Measurements from ENCODE around the gene CCDC200. TPM values are rescaled to one million over a fixed set of nuclear protein-coding genes. Genes with fewer than 3 reads are reported as not detected.

The CCDC200 gene
- total RNA-seq, 5 donors from 2014 or later (not counting 1 experiment from before 2014, with no cell fraction given): not detected

- POLR2A ChIA-PET: no interaction called here
- Histone ChIP-seq H3K9me3 (no peaks in the 10 kb centered on the region), H3K36me3 (ENCODE audit: control insufficient read depth in 2 of 2, extremely low read depth in 1 of 2, insufficient read depth in 1 of 2, low read length in 1 of 2) (peaks cover 3 to 6% of the 10 kb centered on the region in 2 donors), H3K27ac (ENCODE audit: low read length) (no peak overlapping the region), H3K4me3 (ENCODE audit: control insufficient read depth in 1 of 2, extremely low read depth in 1 of 2, low read length in 1 of 2) (no peak overlapping the region), H3K4me1 (ENCODE audit: control insufficient read depth in 1 of 2, extremely low read depth in 1 of 2, insufficient read depth in 2 of 2, low read length in 2 of 2) (peaks cover 0 to 4% of the 10 kb centered on the region in 2 experiments), H3K27me3 (replicated peaks in 1 of 2; ENCODE audit: control insufficient read depth in 2 of 2, extremely low read depth in 1 of 2, insufficient read depth in 2 of 2, low read length in 1 of 2) (no peaks in the 10 kb centered on the region)
- CTCF ChIA-PET: no interaction called here
- no peaks in the 10 kb centered on the region for H3K9me3 Mint-ChIP-seq
- no peak overlapping the region for H3K4me3 Mint-ChIP-seq
- DNase-seq (peak in 1 of 35 experiments; percentile 0), ATAC-seq (replicated peaks in 1 of 4) (no peak)
- no peak overlapping the region for H3K27ac Mint-ChIP-seq
- H3K27me3 Mint-ChIP-seq: no peaks in the 10 kb centered on the region
- peaks cover 8% of the 10 kb centered on the region for H3K36me3 Mint-ChIP-seq
- 85% methylated on average over 5 of the region's 7 CpGs for WGBS (ENCODE audit: insufficient coverage)
- H3K4me1 Mint-ChIP-seq: peaks cover 0 to 3% (median 0%) of the 10 kb centered on the region in 3 donors
These were observed 4.2 kb downstream of the CCDC200 start for GRCh38 chr17:43224146-43224705.

- H3K4me3 Mint-ChIP-seq: no peak overlapping the region
- Histone ChIP-seq H3K27ac (ENCODE audit: low read length) (no peak overlapping the region), H3K4me3 (ENCODE audit: control insufficient read depth in 1 of 2, extremely low read depth in 1 of 2, low read length in 1 of 2) (no peak overlapping the region), H3K36me3 (ENCODE audit: control insufficient read depth in 2 of 2, extremely low read depth in 1 of 2, insufficient read depth in 1 of 2, low read length in 1 of 2) (peaks cover 3 to 17% of the 10 kb centered on the region in 2 donors), H3K27me3 (replicated peaks in 1 of 2; ENCODE audit: control insufficient read depth in 2 of 2, extremely low read depth in 1 of 2, insufficient read depth in 2 of 2, low read length in 1 of 2) (no peaks in the 10 kb centered on the region), H3K9me3 (no peaks in the 10 kb centered on the region), H3K4me1 (ENCODE audit: control insufficient read depth in 1 of 2, extremely low read depth in 1 of 2, insufficient read depth in 2 of 2, low read length in 2 of 2) (peaks cover 2 to 16% of the 10 kb centered on the region in 2 experiments)
- H3K9me3 Mint-ChIP-seq: no peaks in the 10 kb centered on the region
- CTCF ChIA-PET: interaction anchor here (0.5 to 0.6 kb wide), 2 partner anchors 92 to 1414 kb away, joined by 3 read pairs; no protein-coding TSS in a partner anchor
- POLR2A ChIA-PET: interaction anchor here in 1 of 2 donors (0.5 to 0.6 kb wide), 2 partner anchors 52 to 137 kb away, joined by 3 to 4 read pairs; no protein-coding TSS in a partner anchor
- no peaks in the 10 kb centered on the region for H3K27me3 Mint-ChIP-seq
- DNase-seq: no peak
- WGBS (ENCODE audit: insufficient coverage): 75% methylated on average over 4 of the region's 9 CpGs
- no peak for ATAC-seq (replicated peaks in 1 of 4)
- peaks cover 15 to 20% (median 17%) of the 10 kb centered on the region in 3 donors for H3K4me1 Mint-ChIP-seq
- H3K27ac Mint-ChIP-seq: peak overlapping the region in 1 of 2 donors; percentile 52
- H3K36me3 Mint-ChIP-seq: peaks cover 21% of the 10 kb centered on the region
These were observed 7.8 kb downstream of the CCDC200 start for GRCh38 chr17:43220511-43221125.

GRCh38 chr17:43219746-43220380 lies 8.6 kb downstream of the CCDC200 start:
- Mint-ChIP-seq H3K27me3 (no peaks in the 10 kb centered on the region), H3K4me3 (no peak overlapping the region), H3K27ac (no peak overlapping the region), H3K36me3 (peaks cover 21% of the 10 kb centered on the region), H3K9me3 (no peaks in the 10 kb centered on the region), H3K4me1 (peaks cover 15 to 21% (median 17%) of the 10 kb centered on the region in 3 donors)
- no peak overlapping the region for H3K4me3 ChIP-seq (ENCODE audit: control insufficient read depth in 1 of 2, extremely low read depth in 1 of 2, low read length in 1 of 2)
- H3K9me3 ChIP-seq: no peaks in the 10 kb centered on the region
- CTCF ChIA-PET: interaction anchor here (0.6 kb wide), 2 partner anchors 851 to 1413 kb away, joined by 3 read pairs; partner anchors contain the start of gene G6PC3 (in 1 of the 2)
- no peak overlapping the region for H3K27ac ChIP-seq (ENCODE audit: low read length)
- peaks cover 3 to 19% of the 10 kb centered on the region in 2 donors for H3K36me3 ChIP-seq (ENCODE audit: control insufficient read depth in 2 of 2, extremely low read depth in 1 of 2, insufficient read depth in 1 of 2, low read length in 1 of 2)
- POLR2A ChIA-PET: interaction anchor here (0.6 kb wide), 3 partner anchors 51 to 221 kb away, joined by 3 to 4 read pairs (median 4); no protein-coding TSS in a partner anchor
- ATAC-seq (replicated peaks in 1 of 4) (no peak), DNase-seq (no peak)
- no peaks in the 10 kb centered on the region for H3K27me3 ChIP-seq (replicated peaks in 1 of 2; ENCODE audit: control insufficient read depth in 2 of 2, extremely low read depth in 1 of 2, insufficient read depth in 2 of 2, low read length in 1 of 2)
- peaks cover 2 to 16% of the 10 kb centered on the region in 2 experiments for H3K4me1 ChIP-seq (ENCODE audit: control insufficient read depth in 1 of 2, extremely low read depth in 1 of 2, insufficient read depth in 2 of 2, low read length in 2 of 2)
- 97% methylated on average over 5 of the region's 8 CpGs for WGBS (ENCODE audit: insufficient coverage)

- Histone ChIP-seq H3K4me3 (ENCODE audit: control insufficient read depth in 1 of 2, extremely low read depth in 1 of 2, low read length in 1 of 2) (no peak overlapping the region), H3K36me3 (ENCODE audit: control insufficient read depth in 2 of 2, extremely low read depth in 1 of 2, insufficient read depth in 1 of 2, low read length in 1 of 2) (peaks cover 0 to 19% of the 10 kb centered on the region in 2 donors), H3K27ac (ENCODE audit: low read length) (no peak overlapping the region), H3K9me3 (no peaks in the 10 kb centered on the region), H3K4me1 (ENCODE audit: control insufficient read depth in 1 of 2, extremely low read depth in 1 of 2, insufficient read depth in 2 of 2, low read length in 2 of 2) (peaks cover 2 to 12% of the 10 kb centered on the region in 2 experiments), H3K27me3 (replicated peaks in 1 of 2; ENCODE audit: control insufficient read depth in 2 of 2, extremely low read depth in 1 of 2, insufficient read depth in 2 of 2, low read length in 1 of 2) (no peaks in the 10 kb centered on the region)
- ChIA-PET POLR2A (no interaction called here), CTCF (interaction anchor here in 1 of 2 donors (0.7 kb wide), 1 partner anchor 97 kb away, joined by 4 read pairs; no protein-coding TSS in a partner anchor)
- peaks cover 15 to 21% (median 15%) of the 10 kb centered on the region in 3 donors for H3K4me1 Mint-ChIP-seq
- H3K36me3 Mint-ChIP-seq: peaks cover 17% of the 10 kb centered on the region
- H3K9me3 Mint-ChIP-seq: no peaks in the 10 kb centered on the region
- H3K27ac Mint-ChIP-seq: no peak overlapping the region
- no peaks in the 10 kb centered on the region for H3K27me3 Mint-ChIP-seq
- DNase-seq (no peak), ATAC-seq (replicated peaks in 1 of 4) (no peak)
- 100% methylated on average over 1 of the region's 2 CpGs for WGBS (ENCODE audit: insufficient coverage)
- no peak overlapping the region for H3K4me3 Mint-ChIP-seq
These were observed 9.4 kb downstream of the CCDC200 start for GRCh38 chr17:43219001-43219400.

- Mint-ChIP-seq H3K27me3 (no peaks in the 10 kb centered on the region), H3K36me3 (peaks cover 13% of the 10 kb centered on the region), H3K4me1 (peaks cover 27 to 28% (median 28%) of the 10 kb centered on the region in 3 donors), H3K9me3 (no peaks in the 10 kb centered on the region), H3K27ac (peak overlapping the region; percentile 12 to 74), H3K4me3 (no peak overlapping the region)
- Histone ChIP-seq H3K27ac (ENCODE audit: low read length) (no peak overlapping the region), H3K4me1 (ENCODE audit: control insufficient read depth in 1 of 2, extremely low read depth in 1 of 2, insufficient read depth in 2 of 2, low read length in 2 of 2) (peaks cover 6 to 23% of the 10 kb centered on the region in 2 experiments), H3K36me3 (ENCODE audit: control insufficient read depth in 2 of 2, extremely low read depth in 1 of 2, insufficient read depth in 1 of 2, low read length in 1 of 2) (peaks cover 3 to 13% of the 10 kb centered on the region in 2 donors), H3K27me3 (replicated peaks in 1 of 2; ENCODE audit: control insufficient read depth in 2 of 2, extremely low read depth in 1 of 2, insufficient read depth in 2 of 2, low read length in 1 of 2) (no peaks in the 10 kb centered on the region), H3K9me3 (no peaks in the 10 kb centered on the region), H3K4me3 (ENCODE audit: control insufficient read depth in 1 of 2, extremely low read depth in 1 of 2, low read length in 1 of 2) (no peak overlapping the region)
- DNase-seq: no peak
- ChIA-PET CTCF (interaction anchor here in 1 of 2 donors (0.6 to 0.7 kb wide), 2 partner anchors 219 to 454 kb away, joined by 3 read pairs; partner anchors contain the start of gene RPL27), POLR2A (interaction anchor here (0.6 kb wide), 2 partner anchors 151 to 188 kb away, joined by 4 to 5 read pairs; no protein-coding TSS in a partner anchor)
- 100% methylated on average over 1 of the region's 2 CpGs for WGBS (ENCODE audit: insufficient coverage)
- peak; percentile 43 to 77 (median 61) for ATAC-seq (replicated peaks in 1 of 4)
These were observed 10.8 kb downstream of the CCDC200 start for GRCh38 chr17:43217614-43218087.

Measured in T-cell (primary cell).